ENCODE results near the gene KIF7.

KIF7 gene

GRCh38 chr15:89681146-89681545 lies 25.9 kb upstream of the KIF7 start:
- no peaks in the 10 kb centered on the region for H3K9me3 ChIP-seq (ENCODE audit: control insufficient read depth in 2 of 2, low read length in 2 of 2)
- no peak overlapping the region for H3K4me3 ChIP-seq (ENCODE audit: low read length in 2 of 2)
- peaks cover 13% of the 10 kb centered on the region for H3K4me1 ChIP-seq (ENCODE audit: control insufficient read depth, insufficient read depth, low read length)
- peak overlapping the region; percentile 50 for H3K27ac ChIP-seq (ENCODE audit: low read length)
- H3K27me3 ChIP-seq (ENCODE audit: control insufficient read depth in 1 of 2, insufficient read depth in 2 of 2, low read length in 2 of 2): no peaks in the 10 kb centered on the region
- H3K36me3 ChIP-seq (ENCODE audit: control insufficient read depth in 2 of 2, insufficient read depth in 2 of 2, low read length in 2 of 2): peaks cover 3 to 9% of the 10 kb centered on the region in 2 donors
- peak overlapping the region in 1 of 2 donors; percentile 14 for H3K9ac ChIP-seq (ENCODE audit: low read length in 2 of 2)

DNA sequence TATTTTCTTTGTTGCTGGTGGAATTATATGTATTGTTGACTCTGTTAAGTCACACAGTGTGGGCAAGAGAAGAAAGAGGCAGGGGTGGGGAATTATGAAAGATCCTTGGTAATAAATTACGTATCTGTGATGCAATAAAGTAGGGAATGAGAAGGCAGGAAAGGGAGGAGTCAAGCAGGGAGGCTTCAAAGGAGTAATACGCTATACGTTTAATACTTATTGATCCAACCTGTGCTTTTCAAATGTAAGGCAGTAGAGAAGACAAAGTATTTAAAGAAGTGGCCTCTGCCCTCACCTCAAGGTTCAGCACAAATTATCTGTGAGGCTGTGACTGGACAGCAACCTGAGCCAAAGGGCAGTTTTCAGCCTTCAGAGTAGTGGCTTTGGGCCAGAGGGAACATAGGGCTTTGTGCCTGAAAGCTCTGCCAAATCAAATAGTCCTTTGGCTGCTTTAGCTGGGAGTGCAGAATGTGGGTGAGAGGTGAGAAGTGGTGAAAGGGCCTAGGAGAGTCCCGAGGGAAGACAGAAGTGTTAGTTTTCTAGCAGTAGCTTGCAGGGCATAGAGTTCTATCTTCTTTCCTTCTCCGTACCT lies 25.1 kb upstream of the KIF7 start:
- Histone ChIP-seq H3K27ac (ENCODE audit: low read length) (peak overlapping the region; percentile 50), H3K4me3 (ENCODE audit: low read length in 2 of 2) (peak overlapping the region in 1 of 2 donors; percentile 22), H3K4me1 (ENCODE audit: control insufficient read depth, insufficient read depth, low read length) (peaks cover 13% of the 10 kb centered on the region)

GRCh38 chr15:89679212-89679611 lies 23.9 kb upstream of the KIF7 start, which contains the start of gene PLIN1:
PLIN1 (minus strand) TSS chr15:89679367; CDS start chr15:89677489, 1,878 bp downstream.
- Histone ChIP-seq H3K9me3 (ENCODE audit: control insufficient read depth in 2 of 2, low read length in 2 of 2) (no peaks in the 10 kb centered on the region), H3K9ac (ENCODE audit: low read length in 2 of 2) (no peak within 1 kb of the TSS), H3K36me3 (ENCODE audit: control insufficient read depth in 2 of 2, insufficient read depth in 2 of 2, low read length in 2 of 2) (peaks cover 0 to 9% of the 10 kb centered on the region in 2 donors), H3K4me3 (ENCODE audit: low read length in 2 of 2) (no peak within 1 kb of the TSS), H3K27ac (ENCODE audit: low read length) (peak within 1 kb of the TSS; percentile 50), H3K4me1 (ENCODE audit: control insufficient read depth, insufficient read depth, low read length) (peaks cover 13% of the 10 kb centered on the region), H3K27me3 (ENCODE audit: control insufficient read depth in 1 of 2, insufficient read depth in 2 of 2, low read length in 2 of 2) (no peaks in the 10 kb centered on the region)

More for the DNA sequence above, 25.1 kb upstream of the KIF7 start:
- Histone ChIP-seq H3K9ac (ENCODE audit: low read length in 2 of 2) (no peak overlapping the region), H3K36me3 (ENCODE audit: control insufficient read depth in 2 of 2, insufficient read depth in 2 of 2, low read length in 2 of 2) (peaks cover 0 to 9% of the 10 kb centered on the region in 2 donors), H3K9me3 (ENCODE audit: control insufficient read depth in 2 of 2, low read length in 2 of 2) (no peaks in the 10 kb centered on the region), H3K27me3 (ENCODE audit: control insufficient read depth in 1 of 2, insufficient read depth in 2 of 2, low read length in 2 of 2) (no peaks in the 10 kb centered on the region)

- no peaks in the 10 kb centered on the region for H3K27me3 ChIP-seq (ENCODE audit: control insufficient read depth in 1 of 2, insufficient read depth in 2 of 2, low read length in 2 of 2)
- no peak overlapping the region for H3K4me3 ChIP-seq (ENCODE audit: low read length in 2 of 2)
- H3K4me1 ChIP-seq (ENCODE audit: control insufficient read depth, insufficient read depth, low read length): peaks cover 13% of the 10 kb centered on the region
- no peaks in the 10 kb centered on the region for H3K36me3 ChIP-seq (ENCODE audit: control insufficient read depth in 2 of 2, insufficient read depth in 2 of 2, low read length in 2 of 2)
- no peaks in the 10 kb centered on the region for H3K9me3 ChIP-seq (ENCODE audit: control insufficient read depth in 2 of 2, low read length in 2 of 2)
- no peak overlapping the region for H3K9ac ChIP-seq (ENCODE audit: low read length in 2 of 2)
- H3K27ac ChIP-seq (ENCODE audit: low read length): no peak overlapping the region
Observed at GRCh38 chr15:89677381-89677780, 22.1 kb upstream of the KIF7 start.

- H3K27me3 ChIP-seq (ENCODE audit: control insufficient read depth in 1 of 2, insufficient read depth in 2 of 2, low read length in 2 of 2): no peaks in the 10 kb centered on the region
- no peak overlapping the region for H3K4me3 ChIP-seq (ENCODE audit: low read length in 2 of 2)
- peaks cover 10% of the 10 kb centered on the region for H3K4me1 ChIP-seq (ENCODE audit: control insufficient read depth, insufficient read depth, low read length)
- H3K9ac ChIP-seq (ENCODE audit: low read length in 2 of 2): no peak overlapping the region
- no peak overlapping the region for H3K27ac ChIP-seq (ENCODE audit: low read length)
- H3K9me3 ChIP-seq (ENCODE audit: control insufficient read depth in 2 of 2, low read length in 2 of 2): no peaks in the 10 kb centered on the region
- H3K36me3 ChIP-seq (ENCODE audit: control insufficient read depth in 2 of 2, insufficient read depth in 2 of 2, low read length in 2 of 2): no peaks in the 10 kb centered on the region
Observed at GRCh38 chr15:89675606-89676005, 20.3 kb upstream of the KIF7 start.

DNA sequence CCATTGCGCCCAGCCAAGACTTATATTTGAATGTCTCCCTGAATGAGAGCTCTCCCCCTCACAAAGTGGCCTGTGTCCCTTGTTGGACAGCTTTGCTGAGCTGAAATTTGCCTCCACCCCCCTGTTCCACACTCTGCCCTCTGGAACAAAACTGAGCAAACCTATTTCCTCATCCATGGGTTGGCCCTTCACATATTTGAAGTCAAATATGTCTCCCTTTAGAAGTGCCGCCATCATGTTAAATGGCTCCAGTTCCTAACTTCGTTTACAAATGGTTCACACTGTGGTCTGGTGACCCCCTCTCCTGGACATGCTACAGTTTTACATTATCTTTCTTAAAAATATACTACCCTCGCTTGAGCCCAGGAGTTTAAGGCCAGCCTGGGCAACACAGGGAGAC lies 19.3 kb upstream of the KIF7 start:
- no peaks in the 10 kb centered on the region for H3K27me3 ChIP-seq (ENCODE audit: control insufficient read depth in 1 of 2, insufficient read depth in 2 of 2, low read length in 2 of 2)
- no peaks in the 10 kb centered on the region for H3K9me3 ChIP-seq (ENCODE audit: control insufficient read depth in 2 of 2, low read length in 2 of 2)
- H3K27ac ChIP-seq (ENCODE audit: low read length): no peak overlapping the region
- peaks cover 3% of the 10 kb centered on the region for H3K4me1 ChIP-seq (ENCODE audit: control insufficient read depth, insufficient read depth, low read length)
- no peak overlapping the region for H3K9ac ChIP-seq (ENCODE audit: low read length in 2 of 2)
- no peak overlapping the region for H3K4me3 ChIP-seq (ENCODE audit: low read length in 2 of 2)
- no peaks in the 10 kb centered on the region for H3K36me3 ChIP-seq (ENCODE audit: control insufficient read depth in 2 of 2, insufficient read depth in 2 of 2, low read length in 2 of 2)

DNA sequence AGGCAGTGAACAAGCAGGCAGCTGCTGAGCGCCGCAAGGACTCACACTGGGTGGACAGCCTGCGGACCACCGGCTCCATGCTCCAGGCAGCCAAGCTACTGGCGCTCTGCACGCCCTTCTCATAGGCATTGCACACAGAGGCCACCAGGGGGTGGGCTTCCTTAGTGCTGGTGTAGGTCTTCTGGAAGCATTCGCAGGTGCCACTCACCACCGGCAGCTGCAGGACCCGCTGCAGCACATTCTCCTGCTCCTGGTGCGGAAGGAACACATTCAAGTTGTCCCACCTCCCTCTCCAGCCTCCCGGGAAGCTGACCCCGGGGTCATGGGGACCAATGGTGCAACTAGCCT lies 17.9 kb upstream of the KIF7 start:
- Histone ChIP-seq H3K9me3 (ENCODE audit: control insufficient read depth in 2 of 2, low read length in 2 of 2) (no peaks in the 10 kb centered on the region), H3K9ac (ENCODE audit: low read length in 2 of 2) (no peak overlapping the region), H3K27me3 (ENCODE audit: control insufficient read depth in 1 of 2, insufficient read depth in 2 of 2, low read length in 2 of 2) (no peaks in the 10 kb centered on the region), H3K36me3 (ENCODE audit: control insufficient read depth in 2 of 2, insufficient read depth in 2 of 2, low read length in 2 of 2) (no peaks in the 10 kb centered on the region), H3K27ac (ENCODE audit: low read length) (no peak overlapping the region), H3K4me3 (ENCODE audit: low read length in 2 of 2) (no peak overlapping the region), H3K4me1 (ENCODE audit: control insufficient read depth, insufficient read depth, low read length) (peaks cover 3% of the 10 kb centered on the region)

DNA sequence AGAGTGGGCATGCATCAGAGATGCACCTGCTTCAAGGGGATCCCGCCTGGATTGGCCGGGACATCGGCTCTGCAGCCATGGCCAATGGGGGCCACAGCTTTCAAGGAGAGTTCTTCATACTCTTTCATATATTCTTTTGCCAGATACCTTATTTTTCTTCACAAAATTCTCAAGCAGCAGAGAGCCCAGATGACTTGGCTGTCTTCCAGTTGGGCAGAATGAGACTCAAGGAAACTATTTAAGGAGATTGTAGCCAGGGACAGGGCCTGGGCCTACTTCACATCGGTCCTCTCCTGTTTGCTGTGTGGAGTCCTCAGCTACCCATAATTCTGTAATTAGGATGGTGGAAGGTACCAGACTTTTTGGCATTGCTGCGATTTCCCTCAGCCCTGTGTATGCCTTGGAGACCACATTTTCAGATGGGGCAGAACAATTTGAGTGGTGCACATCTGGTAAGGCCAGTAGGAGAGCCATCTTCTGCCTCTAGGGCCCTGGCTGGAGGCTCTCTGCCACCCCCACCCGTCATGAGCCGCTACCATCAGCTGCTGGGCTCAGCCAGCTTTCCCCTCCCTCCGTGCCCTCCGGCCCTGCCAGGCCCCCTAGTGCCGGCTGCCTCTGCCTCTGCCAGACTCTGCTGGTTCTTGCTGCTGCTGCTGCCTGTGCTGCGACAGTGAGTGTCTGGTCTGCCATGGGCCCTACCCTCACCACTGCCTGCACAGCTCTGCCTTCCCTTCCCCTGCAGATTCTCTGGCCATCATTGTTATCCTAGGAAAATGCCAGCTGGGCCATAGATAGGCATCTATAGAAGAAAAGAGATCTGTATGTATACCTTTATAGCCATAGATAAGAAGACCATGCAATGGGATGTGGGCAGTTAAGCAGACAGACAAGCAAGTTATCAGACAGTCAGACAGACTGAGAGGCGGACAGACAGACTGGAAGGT lies 17.2 kb upstream of the KIF7 start:
- Histone ChIP-seq H3K4me1 (ENCODE audit: control insufficient read depth, insufficient read depth, low read length) (peaks cover 3% of the 10 kb centered on the region), H3K27me3 (ENCODE audit: control insufficient read depth in 1 of 2, insufficient read depth in 2 of 2, low read length in 2 of 2) (no peaks in the 10 kb centered on the region), H3K4me3 (ENCODE audit: low read length in 2 of 2) (no peak overlapping the region), H3K9me3 (ENCODE audit: control insufficient read depth in 2 of 2, low read length in 2 of 2) (no peaks in the 10 kb centered on the region), H3K27ac (ENCODE audit: low read length) (no peak overlapping the region), H3K9ac (ENCODE audit: low read length in 2 of 2) (peak overlapping the region in 1 of 2 donors; percentile 21), H3K36me3 (ENCODE audit: control insufficient read depth in 2 of 2, insufficient read depth in 2 of 2, low read length in 2 of 2) (no peaks in the 10 kb centered on the region)

GRCh38 chr15:89671687-89672086 lies 16.4 kb upstream of the KIF7 start:
- no peaks in the 10 kb centered on the region for H3K9me3 ChIP-seq (ENCODE audit: control insufficient read depth in 2 of 2, low read length in 2 of 2)
- peaks cover 3% of the 10 kb centered on the region for H3K4me1 ChIP-seq (ENCODE audit: control insufficient read depth, insufficient read depth, low read length)
- H3K27me3 ChIP-seq (ENCODE audit: control insufficient read depth in 1 of 2, insufficient read depth in 2 of 2, low read length in 2 of 2): no peaks in the 10 kb centered on the region
- H3K27ac ChIP-seq (ENCODE audit: low read length): no peak overlapping the region
- no peak overlapping the region for H3K4me3 ChIP-seq (ENCODE audit: low read length in 2 of 2)
- no peaks in the 10 kb centered on the region for H3K36me3 ChIP-seq (ENCODE audit: control insufficient read depth in 2 of 2, insufficient read depth in 2 of 2, low read length in 2 of 2)
- H3K9ac ChIP-seq (ENCODE audit: low read length in 2 of 2): no peak overlapping the region

DNA sequence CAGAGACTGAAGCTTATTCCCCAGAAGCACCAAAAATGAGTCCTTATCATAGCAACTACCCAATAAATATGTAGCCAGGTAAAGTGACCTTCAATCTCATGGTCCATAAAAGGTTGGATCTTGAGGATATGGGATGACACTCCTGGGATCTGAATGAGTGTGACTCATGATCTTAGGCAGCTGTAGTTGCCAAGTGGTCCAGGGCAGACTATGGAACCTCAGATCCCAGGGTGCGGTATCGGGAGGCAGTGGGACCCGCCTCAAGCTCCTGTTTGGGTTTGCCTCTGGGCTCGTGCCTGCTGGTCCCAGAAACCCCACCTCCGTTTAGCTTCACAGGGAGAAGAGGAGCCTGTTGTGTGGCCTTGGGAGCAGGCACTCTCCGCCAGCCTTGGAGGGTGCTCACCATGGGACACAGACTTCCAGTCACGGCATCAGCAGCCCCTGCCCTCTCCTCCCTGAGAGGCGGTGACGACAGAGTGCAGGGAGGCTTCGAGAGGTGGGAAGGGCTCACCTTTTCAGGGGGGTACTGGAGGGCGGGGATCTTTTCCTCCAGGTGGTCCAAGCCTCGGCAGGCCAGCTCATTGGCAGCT lies 15.8 kb upstream of the KIF7 start:
- no peaks in the 10 kb centered on the region for H3K36me3 ChIP-seq (ENCODE audit: control insufficient read depth in 2 of 2, insufficient read depth in 2 of 2, low read length in 2 of 2)
- no peak overlapping the region for H3K4me3 ChIP-seq (ENCODE audit: low read length in 2 of 2)
- H3K27ac ChIP-seq (ENCODE audit: low read length): no peak overlapping the region
- no peaks in the 10 kb centered on the region for H3K27me3 ChIP-seq (ENCODE audit: control insufficient read depth in 1 of 2, insufficient read depth in 2 of 2, low read length in 2 of 2)
- peaks cover 3% of the 10 kb centered on the region for H3K4me1 ChIP-seq (ENCODE audit: control insufficient read depth, insufficient read depth, low read length)
- H3K9ac ChIP-seq (ENCODE audit: low read length in 2 of 2): no peak overlapping the region
- no peaks in the 10 kb centered on the region for H3K9me3 ChIP-seq (ENCODE audit: control insufficient read depth in 2 of 2, low read length in 2 of 2)

All from stomach smooth muscle (tissue), 2 donors.